K562 (cell line): ENCODE results near the gene SLC10A1. TPM values are rescaled to one million over a fixed set of nuclear protein-coding genes. Genes with fewer than 3 reads are reported as not detected.

ENCODE experiments used
- ATAC-seq: fragments of 200-7000 bp; cut with Tn5 transposase; 3 replicates; pipeline ENCODE4 v1.9.1; 2020; ENCODE audit warnings: moderate library complexity
- BruUV-seq: library from RNA; stranded (reverse); fragments of 400-500 nt; replicated peaks from 2 replicates; lab custom pipeline; 2021; lab: Mats Ljungman, UMichigan
- CTCF ChIA-PET: fragments of 300-600 bp; formaldehyde crosslinking; extraction: SDS; loops from one replicate; lab custom pipeline; 2021; ENCODE audit warnings: low intra/inter-chr PET ratio; lab: Yijun Ruan, JAX
- POLR2A ChIA-PET: fragments of 300-600, 350-650 bp; sonication (Branson Sonifier 250); formaldehyde crosslinking; extraction: SDS; loops from one replicate; lab custom pipeline; 2021; ENCODE audit warnings: antibody characterized with exemption, inconsistent platforms; lab: Yijun Ruan, JAX
- DNase-seq, 4 experiments: peaks; one replicate each; pipeline versions ENCODE4 v3.0.0 to v3.0.0-alpha.2; 2011 to 2018; ENCODE audit warnings: low spot score in 3 of 4, mixed read lengths in 3 of 4; ENCODE audit errors: extremely low read depth in 1 of 4
- FAIRE-seq: peaks from 2 replicates; lab custom pipeline; 2011; peaks lifted over from hg19 to GRCh38; lab: Jason Lieb, UNC
- H2AFZ ChIP-seq: 2 replicates; pipeline ENCODE4 v1.6.0; 2011; ENCODE audit warnings: low read depth, low read length, control low read depth, inconsistent platforms
- H3K27ac ChIP-seq: fragments of 200-600 bp; 3 replicates; pipeline ENCODE4 v1.8.0; 2011; ENCODE audit warnings: low read depth, mild to moderate bottlenecking, control low read depth, inconsistent platforms, low read length, moderate library complexity, mixed read lengths; ENCODE audit errors: extremely low read depth
- H3K27me3 ChIP-seq, 2 experiments: fragments of 300-600 bp in 1 of 2; 2 replicates in 1 of 2; 3 replicates in 1 of 2; pipeline versions ENCODE4 v1.6.0 to v1.8.0; 2011; ENCODE audit warnings: inconsistent platforms in 2 of 2, low read length in 2 of 2, mild to moderate bottlenecking in 1 of 2, mixed read lengths in 1 of 2, moderate library complexity in 1 of 2; ENCODE audit not compliant: control insufficient read depth in 2 of 2, insufficient read depth in 2 of 2
- H3K36me3 ChIP-seq: fragments of 300-600 bp; 3 replicates; pipeline ENCODE4 v1.8.0; 2011; ENCODE audit warnings: mild to moderate bottlenecking, low read length, inconsistent platforms; ENCODE audit not compliant: control insufficient read depth, insufficient read depth
- H3K4me1 ChIP-seq, 2 experiments: fragments of 200-600 bp in 1 of 2; replicated peaks in 1 of 2; 2 replicates in 1 of 2; 3 replicates in 1 of 2; pipeline versions ENCODE4 v1.5.1 to v1.8.0; 2011; ENCODE audit warnings: inconsistent platforms in 2 of 2, low read length in 2 of 2, mild to moderate bottlenecking in 1 of 2, mixed read lengths in 1 of 2, moderate library complexity in 1 of 2; ENCODE audit not compliant: control insufficient read depth in 2 of 2, insufficient read depth in 2 of 2
- H3K4me2 ChIP-seq: 2 replicates; pipeline ENCODE4 v1.6.1; 2011; ENCODE audit warnings: low read length, control low read depth, inconsistent platforms, mixed read lengths; ENCODE audit not compliant: insufficient read depth
- H3K4me3 ChIP-seq: fragments of 200-600 bp; sonication (generic), shearing (Covaris generic); 2 replicates; pipeline ENCODE4 v1.5.1; 2016; ENCODE audit warnings: control low read depth, inconsistent platforms
- H3K79me2 ChIP-seq: fragments of 200-600 bp; 3 replicates; pipeline ENCODE4 v1.8.0; 2011; ENCODE audit warnings: low read length, inconsistent platforms; ENCODE audit not compliant: control insufficient read depth, insufficient read depth
- H3K9ac ChIP-seq, 2 experiments: 2 replicates each; pipeline versions ENCODE4 v1.6.0 to v1.6.1; 2011; ENCODE audit warnings: low read depth in 2 of 2, low read length in 2 of 2, control low read depth in 1 of 2, inconsistent platforms in 1 of 2, mild to moderate bottlenecking in 1 of 2, mixed read lengths in 1 of 2; ENCODE audit not compliant: insufficient read depth in 1 of 2
- H3K9me1 ChIP-seq: one replicate; pipeline ENCODE4 v1.6.0; 2011; ENCODE audit warnings: inconsistent platforms, mild to moderate bottlenecking, low read length, moderate library complexity; ENCODE audit not compliant: control insufficient read depth, insufficient read depth
- H3K9me3 ChIP-seq: replicated peaks from 2 replicates; pipeline ENCODE4 v1.5.1; 2011; ENCODE audit warnings: low read depth, low read length, inconsistent platforms; ENCODE audit not compliant: control insufficient read depth, insufficient read depth
- H4K20me1 ChIP-seq: replicated peaks from 2 replicates; pipeline ENCODE4 v1.6.1; 2011; ENCODE audit warnings: low read length, inconsistent platforms, mixed read lengths; ENCODE audit not compliant: control insufficient read depth, insufficient read depth
- CHCHD3 ChIP-seq: fragments of 250-450 bp; sonication (Bioruptor Pico); IDR thresholded peaks from 2 replicates; pipeline ENCODE4 v2.1.2; 2022; ENCODE audit warnings: mild to moderate bottlenecking
- COPS2 ChIP-seq: fragments of 450-650 bp; conservative IDR thresholded peaks from 2 replicates; pipeline ENCODE4 v1.6.1; 2016; ENCODE audit warnings: mild to moderate bottlenecking, moderate library complexity
- MCM2 ChIP-seq: fragments of 450-650 bp; IDR thresholded peaks from 2 replicates; pipeline ENCODE4 v1.6.1; 2017; ENCODE audit warnings: low read depth, mild to moderate bottlenecking
- MCM7 ChIP-seq, 2 experiments: fragments of 450-650 bp; IDR thresholded peaks; 2 replicates each; pipeline ENCODE4 v1.6.1; 2016 to 2018
- MED1 ChIP-seq: sonication (generic); formaldehyde crosslinking; IDR thresholded peaks from 2 replicates; pipeline ENCODE4 v1.8.1; 2023; ENCODE audit warnings: missing genetic modification reagents, borderline replicate concordance
- PBX2 ChIP-seq, 2 experiments: IDR thresholded peaks in 1 of 2; conservative IDR thresholded peaks in 1 of 2; 2 replicates each; pipeline ENCODE4 v1.6.1; 2016; ENCODE audit warnings: low read depth in 2 of 2, mild to moderate bottlenecking in 1 of 2, missing compliant biosample characterization in 1 of 2, missing genetic modification characterization in 1 of 2, moderate library complexity in 1 of 2
- POLR2B ChIP-seq: fragments of 450-650 bp; IDR thresholded peaks from 2 replicates; pipeline ENCODE4 v1.6.1; 2018; ENCODE audit warnings: low read depth; ENCODE audit not compliant: partially characterized antibody
- ZNF12 ChIP-seq: sonication (generic); formaldehyde crosslinking; IDR thresholded peaks from 2 replicates; pipeline ENCODE4 v1.4.0; 2020; ENCODE audit warnings: mild to moderate bottlenecking, missing genetic modification reagents
- ZNF282 ChIP-seq: sonication (generic); formaldehyde crosslinking; IDR thresholded peaks from 2 replicates; pipeline ENCODE4 v1.8.1; 2023; ENCODE audit warnings: missing genetic modification reagents
- WGBS: fragments of 100-300 bp; shearing (Covaris generic); methylation state at CpG from one replicate; pipeline ENCODE4 v1.1.6; 2016; ENCODE audit warnings: low coverage, mixed read lengths; ENCODE audit not compliant: insufficient coverage; ENCODE audit errors: missing lambda C conversion rate; 5-methylcytosine and 5-hydroxymethylcytosine counted together
- in situ Hi-C: fragments of 300-500 bp; cut with MboI; formaldehyde crosslinking; loops from 4 replicates; pipeline ENCODE4 v1.15.0; 2018; ENCODE audit warnings: inconsistent platforms, mixed read lengths
- intact Hi-C: fragments of 100-400 bp; cut with micrococcal nuclease; formaldehyde crosslinking; loops from 2 replicates; pipeline ENCODE4 v1.14.2; 2022
- polyA plus RNA-seq, 8 experiments: library from polyadenylated mRNA; depleted of rRNA in 4 of 8; stranded (reverse) in 5 of 8; unstranded in 3 of 8; fragments of >200 nt; fragmentation: Nextera tagmentation in 2 of 8; fragmentation: Illumina TruSeq in 1 of 8; extraction: Ambion mirVana in 2 of 8; extraction: Trizol in 1 of 8; gene quantifications; 2 replicates each; pipeline versions ENCODE4 v1.2.1 to v1.2.3, GENCODE V29; 2011 to 2014; ENCODE audit warnings: inconsistent platforms in 1 of 8, missing spikeins in 1 of 8
- total RNA-seq, 7 experiments: library from RNA; depleted of rRNA in 6 of 7; stranded (reverse); fragments of >200 nt in 6 of 7; fragmentation: Illumina TruSeq in 2 of 7; extraction: Trizol in 2 of 7; gene quantifications; 2 replicates each; pipeline versions ENCODE4 v1.2.1 to v1.2.3, GENCODE V29; 2011 to 2021; ENCODE audit warnings: low replicate concordance in 1 of 7
- TF ChIP-seq, protein P1 (sequence below): fragments of 450-650 bp; IDR thresholded peaks from 2 replicates; pipeline ENCODE4 v1.6.1; 2017; ENCODE audit warnings: antibody characterized with exemption, mild to moderate bottlenecking
- TF ChIP-seq, protein P2 (sequence below): fragments of 150-350 bp; conservative IDR thresholded peaks from 2 replicates; pipeline ENCODE4 v1.6.1; 2014; ENCODE audit warnings: low read length

SLC10A1 gene
- total and polyA plus RNA-seq, 9 of the 15 experiments (the other 6 are each of a cell fraction or from before 2014, with no cell fraction given): not detected

- Histone ChIP-seq H3K9ac (no peak overlapping the region), H3K27me3 (peaks cover 3 to 11% of the 10 kb centered on the region in 2 experiments; a peak in 3 of 5 replicates), H3K36me3 (no peaks in the 10 kb centered on the region), H3K27ac (no peak overlapping the region), H3K9me1 (no peaks in the 10 kb centered on the region), H2AFZ (no peak overlapping the region), H3K9me3 (no peaks in the 10 kb centered on the region), H3K4me2 (no peak overlapping the region), H4K20me1 (no peaks in the 10 kb centered on the region), H3K79me2 (no peaks in the 10 kb centered on the region), H3K4me3 (no peak overlapping the region), H3K4me1 (no peaks in the 10 kb centered on the region)
- POLR2A ChIA-PET: no interaction called here
- CTCF ChIA-PET: no interaction called here
- 0% methylated on average over 2 of the region's 2 CpGs for WGBS
- DNase-seq (no peak), FAIRE-seq (no peak), ATAC-seq (no peak)
- BruUV-seq: no TSS peak
- intact Hi-C loops: no loop called here
- in situ Hi-C loops: no loop called here
- TF ChIP-seq POLR2B (no peak), CHCHD3 (CRISPR knock-in tag) (no peak), MED1 (CRISPR knock-in tag) (no peak), MCM2 (no peak), ZNF12 (CRISPR knock-in tag) (no peak), PBX2 (CRISPR knock-in tag; IDR thresholded peaks at IDR 0.05; ENCODE audit: low read depth) (no peak), PBX2 (tag; conservative IDR thresholded peaks at IDR 0.05; ENCODE audit: low read depth) (no peak), MCM7 (IDR thresholded peaks at IDR 0.05) (no peak), COPS2 (no peak), ZNF282 (CRISPR knock-in tag) (no peak)
- TF ChIP-seq, protein P1, sequence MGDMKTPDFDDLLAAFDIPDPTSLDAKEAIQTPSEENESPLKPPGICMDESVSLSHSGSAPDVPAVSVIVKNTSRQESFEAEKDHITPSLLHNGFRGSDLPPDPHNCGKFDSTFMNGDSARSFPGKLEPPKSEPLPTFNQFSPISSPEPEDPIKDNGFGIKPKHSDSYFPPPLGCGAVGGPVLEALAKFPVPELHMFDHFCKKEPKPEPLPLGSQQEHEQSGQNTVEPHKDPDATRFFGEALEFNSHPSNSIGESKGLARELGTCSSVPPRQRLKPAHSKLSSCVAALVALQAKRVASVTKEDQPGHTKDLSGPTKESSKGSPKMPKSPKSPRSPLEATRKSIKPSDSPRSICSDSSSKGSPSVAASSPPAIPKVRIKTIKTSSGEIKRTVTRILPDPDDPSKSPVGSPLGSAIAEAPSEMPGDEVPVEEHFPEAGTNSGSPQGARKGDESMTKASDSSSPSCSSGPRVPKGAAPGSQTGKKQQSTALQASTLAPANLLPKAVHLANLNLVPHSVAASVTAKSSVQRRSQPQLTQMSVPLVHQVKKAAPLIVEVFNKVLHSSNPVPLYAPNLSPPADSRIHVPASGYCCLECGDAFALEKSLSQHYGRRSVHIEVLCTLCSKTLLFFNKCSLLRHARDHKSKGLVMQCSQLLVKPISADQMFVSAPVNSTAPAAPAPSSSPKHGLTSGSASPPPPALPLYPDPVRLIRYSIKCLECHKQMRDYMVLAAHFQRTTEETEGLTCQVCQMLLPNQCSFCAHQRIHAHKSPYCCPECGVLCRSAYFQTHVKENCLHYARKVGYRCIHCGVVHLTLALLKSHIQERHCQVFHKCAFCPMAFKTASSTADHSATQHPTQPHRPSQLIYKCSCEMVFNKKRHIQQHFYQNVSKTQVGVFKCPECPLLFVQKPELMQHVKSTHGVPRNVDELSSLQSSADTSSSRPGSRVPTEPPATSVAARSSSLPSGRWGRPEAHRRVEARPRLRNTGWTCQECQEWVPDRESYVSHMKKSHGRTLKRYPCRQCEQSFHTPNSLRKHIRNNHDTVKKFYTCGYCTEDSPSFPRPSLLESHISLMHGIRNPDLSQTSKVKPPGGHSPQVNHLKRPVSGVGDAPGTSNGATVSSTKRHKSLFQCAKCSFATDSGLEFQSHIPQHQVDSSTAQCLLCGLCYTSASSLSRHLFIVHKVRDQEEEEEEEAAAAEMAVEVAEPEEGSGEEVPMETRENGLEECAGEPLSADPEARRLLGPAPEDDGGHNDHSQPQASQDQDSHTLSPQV: no peak
- TF ChIP-seq, protein P2, sequence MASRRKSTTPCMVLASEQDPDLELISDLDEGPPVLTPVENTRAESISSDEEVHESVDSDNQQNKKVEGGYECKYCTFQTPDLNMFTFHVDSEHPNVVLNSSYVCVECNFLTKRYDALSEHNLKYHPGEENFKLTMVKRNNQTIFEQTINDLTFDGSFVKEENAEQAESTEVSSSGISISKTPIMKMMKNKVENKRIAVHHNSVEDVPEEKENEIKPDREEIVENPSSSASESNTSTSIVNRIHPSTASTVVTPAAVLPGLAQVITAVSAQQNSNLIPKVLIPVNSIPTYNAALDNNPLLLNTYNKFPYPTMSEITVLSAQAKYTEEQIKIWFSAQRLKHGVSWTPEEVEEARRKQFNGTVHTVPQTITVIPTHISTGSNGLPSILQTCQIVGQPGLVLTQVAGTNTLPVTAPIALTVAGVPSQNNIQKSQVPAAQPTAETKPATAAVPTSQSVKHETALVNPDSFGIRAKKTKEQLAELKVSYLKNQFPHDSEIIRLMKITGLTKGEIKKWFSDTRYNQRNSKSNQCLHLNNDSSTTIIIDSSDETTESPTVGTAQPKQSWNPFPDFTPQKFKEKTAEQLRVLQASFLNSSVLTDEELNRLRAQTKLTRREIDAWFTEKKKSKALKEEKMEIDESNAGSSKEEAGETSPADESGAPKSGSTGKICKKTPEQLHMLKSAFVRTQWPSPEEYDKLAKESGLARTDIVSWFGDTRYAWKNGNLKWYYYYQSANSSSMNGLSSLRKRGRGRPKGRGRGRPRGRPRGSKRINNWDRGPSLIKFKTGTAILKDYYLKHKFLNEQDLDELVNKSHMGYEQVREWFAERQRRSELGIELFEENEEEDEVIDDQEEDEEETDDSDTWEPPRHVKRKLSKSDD: no peak
Observed at GRCh38 chr14:69845050-69845581, 48.1 kb upstream of the SLC10A1 start.
